Progenitor cell of endocrine pancreas (in vitro differentiated cells): Measurements from ENCODE around the gene CCDC137. TPM values are rescaled to one million over a fixed set of nuclear protein-coding genes. Genes with fewer than 3 reads are reported as not detected.

Source experiments
- DNase-seq: peaks from one replicate; pipeline ENCODE4 v3.0.0; 2021; ENCODE audit warnings: low spot score; ENCODE audit not compliant: unreplicated experiment
- H3K27ac Mint-ChIP-seq: 2 replicates; pipeline ENCODE4 v1.8.0; 2021; ENCODE audit warnings: mild to moderate bottlenecking, moderate library complexity, mixed read lengths
- H3K27me3 Mint-ChIP-seq: 2 replicates; pipeline ENCODE4 v1.8.0; 2021; ENCODE audit warnings: mixed read lengths
- H3K36me3 Mint-ChIP-seq: 2 replicates; pipeline ENCODE4 v1.8.0; 2022; ENCODE audit warnings: mixed read lengths; ENCODE audit not compliant: insufficient read depth
- H3K4me1 Mint-ChIP-seq: 2 replicates; pipeline ENCODE4 v1.8.0; 2021; ENCODE audit warnings: low read depth, mixed read lengths
- H3K4me3 Mint-ChIP-seq: 2 replicates; pipeline ENCODE4 v1.8.0; 2021; ENCODE audit warnings: low read depth, mild to moderate bottlenecking, moderate library complexity, mixed read lengths
- H3K9me3 Mint-ChIP-seq: 2 replicates; pipeline ENCODE4 v1.8.0; 2021; ENCODE audit warnings: low read depth, mixed read lengths
- CTCF ChIP-seq: fragments of 200-600 bp; sonication (generic); IDR thresholded peaks from one replicate; pipeline ENCODE4 v1.5.0; 2021; ENCODE audit warnings: antibody characterized with exemption, mild to moderate bottlenecking; ENCODE audit not compliant: unreplicated experiment
- total RNA-seq: library from RNA; stranded (reverse); gene quantifications from 2 replicates; pipeline ENCODE4 v1.2.1, GENCODE V29; 2021

Gene CCDC137
- total RNA-seq, 1 donor from 2014 or later = 26.6 TPM

GRCh38 chr17:81702934-81703746 lies 36.6 kb downstream of the CCDC137 start, which contains the start of gene MRPL12:
TSS of gene MRPL12 (plus strand) at chr17:81703367. CDS start at chr17:81703502, 135 bp downstream.
- Mint-ChIP-seq H3K27me3 (no peaks in the 10 kb centered on the region), H3K4me1 (peaks cover 9% of the 10 kb centered on the region), H3K27ac (peak within 1 kb of the TSS; percentile 98), H3K4me3 (peak within 1 kb of the TSS; percentile 93), H3K9me3 (no peaks in the 10 kb centered on the region), H3K36me3 (peaks cover 15% of the 10 kb centered on the region)
- TF ChIP-seq CTCF = peak; percentile 32
- DNase-seq = peak; percentile 82

DNA sequence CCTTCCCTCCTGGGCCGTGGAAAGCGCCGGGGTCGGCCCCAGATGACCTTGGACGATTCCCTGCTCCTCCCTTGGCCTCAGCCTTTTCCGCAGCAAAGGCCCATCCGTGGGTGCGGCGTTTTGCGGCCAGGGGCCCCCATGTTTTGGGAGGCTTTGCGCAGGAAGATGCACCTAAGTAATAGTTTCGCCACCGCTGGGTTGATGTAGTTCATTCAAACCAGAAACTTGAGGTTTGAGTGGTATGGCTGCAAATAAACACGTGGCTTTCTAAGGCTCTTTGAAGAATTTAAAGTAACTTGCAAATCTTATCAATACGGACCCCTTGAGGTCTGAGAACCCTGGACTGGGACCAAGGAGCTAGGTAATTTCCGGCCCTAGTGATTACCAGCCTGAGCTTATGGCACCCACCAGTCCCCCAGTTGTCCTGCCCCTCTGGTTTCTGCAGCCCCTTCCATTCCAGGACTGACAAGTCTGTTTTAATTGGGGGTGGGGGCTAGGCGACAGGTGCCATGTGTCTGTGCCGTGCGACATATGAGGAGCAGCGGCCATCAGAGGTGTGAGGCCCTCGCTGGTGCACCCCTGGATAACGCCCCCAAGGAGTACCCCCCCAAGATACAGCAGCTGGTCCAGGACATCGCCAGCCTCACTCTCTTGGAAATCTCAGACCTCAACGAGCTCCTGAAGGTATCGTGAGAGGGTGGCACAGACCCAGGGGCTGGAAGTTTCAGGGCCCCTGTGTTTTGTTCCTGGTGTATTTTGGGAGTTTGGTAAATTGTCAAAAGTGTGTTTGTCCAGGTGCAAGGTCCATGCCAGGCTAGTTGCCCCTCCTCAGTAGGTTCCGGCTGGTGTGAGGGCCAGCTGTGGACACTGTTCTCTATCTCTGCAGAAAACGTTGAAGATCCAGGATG lies 37.5 kb downstream of the CCDC137 start:
- Mint-ChIP-seq H3K4me1 (peaks cover 9% of the 10 kb centered on the region), H3K27ac (peak overlapping the region; percentile 52), H3K27me3 (no peaks in the 10 kb centered on the region), H3K4me3 (peak overlapping the region; percentile 93), H3K36me3 (peaks cover 11% of the 10 kb centered on the region), H3K9me3 (no peaks in the 10 kb centered on the region)
- no peak for TF ChIP-seq CTCF
- DNase-seq = no peak

GRCh38 chr17:81705518-81706231 lies 39.1 kb downstream of the CCDC137 start:
- H3K27me3 Mint-ChIP-seq = peaks cover 2% of the 10 kb centered on the region
- no peaks in the 10 kb centered on the region for H3K9me3 Mint-ChIP-seq
- peak overlapping the region; percentile 56 for H3K27ac Mint-ChIP-seq
- peak overlapping the region; percentile 29 for H3K4me3 Mint-ChIP-seq
- peaks cover 11% of the 10 kb centered on the region for H3K36me3 Mint-ChIP-seq
- no peak for DNase-seq
- no peak for TF ChIP-seq CTCF
- H3K4me1 Mint-ChIP-seq = peaks cover 12% of the 10 kb centered on the region

GRCh38 chr17:81706232-81706611 lies 39.7 kb downstream of the CCDC137 start:
- H3K27ac Mint-ChIP-seq = no peak overlapping the region
- TF ChIP-seq CTCF = no peak
- peaks cover 7% of the 10 kb centered on the region for H3K36me3 Mint-ChIP-seq
- no peak for DNase-seq
- peaks cover 5% of the 10 kb centered on the region for H3K27me3 Mint-ChIP-seq
- peaks cover 16% of the 10 kb centered on the region for H3K4me1 Mint-ChIP-seq
- no peak overlapping the region for H3K4me3 Mint-ChIP-seq
- no peaks in the 10 kb centered on the region for H3K9me3 Mint-ChIP-seq
